GM18951 (cell line): Measurements from ENCODE around the gene C2CD2L.

Experiments
- POLR2A ChIP-seq: IDR thresholded peaks from 4 replicates; pipeline ENCODE4 v1.6.1; 2011; ENCODE audit warnings: mild to moderate bottlenecking; ENCODE audit not compliant: insufficient read length, insufficient read depth; ENCODE audit errors: extremely low read depth
- in situ Hi-C: fragments of 300-500 bp; cut with MboI; formaldehyde crosslinking; loops from one replicate; pipeline ENCODE4 v1.12.0; 2022; ENCODE audit warnings: low sequenced_read_pairs, mixed read lengths, inconsistent platforms; ENCODE audit not compliant: unreplicated experiment

C2CD2L gene

DNA sequence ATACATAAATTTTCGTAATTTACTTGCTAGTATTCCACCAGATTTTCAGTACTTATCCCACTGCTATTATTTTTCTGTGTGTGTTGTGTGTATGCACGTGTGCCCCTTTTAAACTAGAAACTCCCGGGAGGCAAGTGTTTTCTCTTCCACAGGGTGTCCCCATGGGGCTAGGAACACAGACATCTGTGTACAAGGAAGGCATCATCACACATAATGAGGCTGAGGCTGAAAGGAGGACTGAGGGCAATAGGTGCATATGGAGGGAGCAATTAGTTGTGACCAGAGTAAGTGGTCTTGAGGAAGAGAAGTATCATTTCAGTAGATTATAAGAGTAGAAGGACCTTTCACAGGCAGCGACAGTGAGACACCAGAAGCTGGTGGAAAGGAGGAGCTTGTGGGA is 3.4 kb upstream of the C2CD2L start:
- TF ChIP-seq POLR2A = no peak
- in situ Hi-C loops = no loop called here

DNA sequence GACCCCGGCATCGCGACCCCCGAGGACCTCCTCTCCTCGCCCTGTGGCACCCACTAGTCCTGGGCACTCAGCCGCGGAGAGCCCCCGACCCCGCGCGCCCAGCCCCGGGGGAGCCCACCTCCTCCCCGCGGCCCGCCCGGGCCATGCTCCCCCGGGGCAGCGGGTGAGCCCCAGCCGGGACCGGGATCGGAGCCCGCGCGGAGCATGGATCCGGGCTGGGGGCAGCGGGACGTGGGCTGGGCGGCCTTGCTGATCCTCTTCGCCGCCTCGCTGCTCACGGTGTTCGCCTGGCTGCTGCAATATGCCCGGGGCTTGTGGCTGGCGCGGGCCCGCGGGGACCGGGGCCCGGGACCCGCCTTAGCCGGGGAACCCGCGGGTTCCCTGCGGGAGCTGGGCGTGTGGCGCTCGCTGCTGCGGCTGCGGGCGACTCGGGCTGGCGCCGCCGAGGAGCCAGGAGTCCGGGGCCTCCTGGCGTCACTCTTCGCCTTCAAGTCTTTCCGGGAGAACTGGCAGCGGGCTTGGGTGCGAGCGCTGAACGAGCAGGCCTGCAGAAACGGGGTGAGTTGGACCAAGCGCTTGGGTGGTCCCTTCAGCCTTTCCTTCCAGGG is 498 bp downstream of the C2CD2L start:
- in situ Hi-C loops = no loop called here
- TF ChIP-seq POLR2A = no peak

DNA sequence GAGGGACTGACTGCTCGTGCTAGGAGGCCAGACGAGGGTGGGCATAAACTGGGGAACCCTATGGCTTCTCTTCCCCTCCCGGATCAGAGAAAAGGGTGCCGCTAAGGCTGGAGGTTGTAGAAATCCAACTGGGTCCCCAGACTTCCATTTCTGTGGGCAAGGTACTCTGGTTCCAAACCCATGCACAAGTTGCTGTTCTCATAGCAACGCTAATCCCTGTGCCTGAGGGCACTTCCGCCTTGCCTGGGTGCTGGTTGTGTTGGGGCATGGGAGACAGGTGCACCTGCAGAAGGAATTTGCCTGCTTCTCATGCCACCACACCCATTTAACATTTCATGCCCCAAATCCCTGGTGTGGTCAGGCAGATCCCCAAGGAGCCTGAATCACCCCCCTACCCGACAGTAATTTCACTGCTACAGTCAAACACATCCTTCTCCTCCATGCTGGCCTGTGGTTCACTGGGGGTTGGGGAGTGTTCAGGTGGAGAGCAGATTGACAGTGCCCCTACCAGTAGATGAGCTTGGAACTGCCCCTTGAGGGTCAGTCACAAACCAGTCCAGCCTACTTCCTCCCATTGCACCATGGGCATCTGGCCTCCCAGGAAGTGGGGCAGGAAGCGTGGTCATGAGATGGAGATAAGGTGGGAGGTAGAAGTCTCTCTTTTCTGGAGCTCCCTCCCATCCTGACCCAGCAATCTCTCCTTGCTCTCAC is 1.2 kb downstream of the C2CD2L start:
- in situ Hi-C loops = no loop called here
- no peak for TF ChIP-seq POLR2A

DNA sequence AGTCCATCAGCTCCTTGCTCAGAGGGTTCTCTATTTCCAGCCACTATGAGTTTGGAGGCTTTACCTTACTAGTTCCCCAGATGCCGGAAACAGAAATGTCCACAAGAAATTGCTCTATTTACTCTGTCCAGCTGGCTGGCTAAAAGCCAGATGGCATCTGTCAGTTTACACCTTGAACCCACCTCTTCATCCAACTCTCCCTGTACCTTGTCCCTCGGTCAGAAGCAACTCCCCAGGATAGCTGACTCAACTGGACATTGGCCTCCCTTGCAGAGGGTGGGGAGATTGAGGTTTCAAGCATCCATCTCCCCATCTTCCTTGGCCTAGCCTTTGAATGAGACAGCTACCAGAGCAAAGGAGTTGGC is 1.7 kb downstream of the C2CD2L start:
- no peak for TF ChIP-seq POLR2A
- in situ Hi-C loops = no loop called here

DNA sequence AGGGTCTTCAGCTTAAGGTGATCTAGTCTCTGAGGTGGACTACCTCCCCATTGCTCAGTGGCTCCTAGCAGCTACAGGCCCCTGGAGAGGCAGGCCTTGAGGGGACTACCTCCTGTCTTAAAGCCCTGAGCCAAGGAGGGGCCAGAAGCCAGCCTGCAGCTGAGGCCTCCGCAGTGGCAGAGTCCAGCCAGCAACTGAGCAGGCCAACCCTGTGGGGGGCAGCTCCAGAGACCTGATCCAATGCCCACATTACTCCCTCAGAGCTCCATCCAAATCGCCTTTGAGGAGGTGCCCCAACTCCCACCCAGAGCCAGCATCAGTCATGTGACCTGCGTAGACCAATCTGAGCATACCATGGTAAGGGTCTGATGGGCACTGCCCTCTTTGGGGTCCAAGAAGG is 2.7 kb downstream of the C2CD2L start:
- TF ChIP-seq POLR2A = no peak
- in situ Hi-C loops = no loop called here

DNA sequence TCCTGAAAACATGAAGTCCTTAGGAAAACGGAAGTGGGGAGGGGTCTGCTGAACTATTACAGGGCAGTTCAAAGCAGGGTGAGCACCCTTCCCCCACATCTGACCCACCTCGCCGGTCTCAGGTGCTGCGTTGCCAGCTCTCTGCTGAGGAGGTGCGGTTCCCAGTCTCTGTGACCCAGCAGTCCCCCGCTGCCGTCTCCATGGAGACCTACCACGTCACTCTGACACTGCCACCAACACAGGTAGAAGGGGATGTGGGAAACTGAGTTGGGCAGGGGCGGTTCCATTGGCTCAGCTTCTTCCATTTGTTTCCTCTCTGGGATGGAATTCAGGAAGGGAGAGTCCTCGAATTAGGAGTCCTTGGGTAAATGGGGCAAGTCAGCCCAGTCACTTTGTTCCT is 3.3 kb downstream of the C2CD2L start:
- in situ Hi-C loops = no loop called here

DNA sequence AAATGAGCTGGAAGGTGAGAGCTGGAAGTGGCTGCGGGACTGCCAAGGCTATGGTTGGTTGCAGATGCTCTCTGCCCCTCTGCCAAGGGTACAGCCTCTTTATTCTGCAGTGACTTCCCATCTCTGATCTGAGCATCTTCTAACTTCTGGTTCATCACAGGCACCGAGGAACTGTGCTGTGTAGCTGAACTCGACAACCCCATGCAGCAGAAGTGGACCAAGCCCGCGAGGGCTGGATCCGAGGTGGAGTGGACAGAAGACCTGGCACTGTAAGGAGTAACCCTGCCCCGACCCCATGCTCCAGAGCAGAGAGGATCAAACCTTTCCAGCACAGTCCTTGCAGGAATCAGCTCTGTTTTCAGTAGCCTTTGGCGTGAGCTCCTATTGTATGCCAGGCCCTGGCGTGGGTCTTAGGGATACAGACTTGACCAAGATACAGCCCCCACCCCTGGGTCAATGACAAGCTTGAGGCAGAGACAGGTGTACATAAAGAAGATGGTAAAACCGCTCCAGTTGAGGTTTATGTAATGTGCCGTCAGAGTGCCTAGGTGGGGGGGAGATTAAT is 4.3 kb downstream of the C2CD2L start:
- in situ Hi-C loops = no loop called here
- TF ChIP-seq POLR2A = no peak

More for the DNA sequence above, 3.3 kb downstream of the C2CD2L start:
- no peak for TF ChIP-seq POLR2A

DNA sequence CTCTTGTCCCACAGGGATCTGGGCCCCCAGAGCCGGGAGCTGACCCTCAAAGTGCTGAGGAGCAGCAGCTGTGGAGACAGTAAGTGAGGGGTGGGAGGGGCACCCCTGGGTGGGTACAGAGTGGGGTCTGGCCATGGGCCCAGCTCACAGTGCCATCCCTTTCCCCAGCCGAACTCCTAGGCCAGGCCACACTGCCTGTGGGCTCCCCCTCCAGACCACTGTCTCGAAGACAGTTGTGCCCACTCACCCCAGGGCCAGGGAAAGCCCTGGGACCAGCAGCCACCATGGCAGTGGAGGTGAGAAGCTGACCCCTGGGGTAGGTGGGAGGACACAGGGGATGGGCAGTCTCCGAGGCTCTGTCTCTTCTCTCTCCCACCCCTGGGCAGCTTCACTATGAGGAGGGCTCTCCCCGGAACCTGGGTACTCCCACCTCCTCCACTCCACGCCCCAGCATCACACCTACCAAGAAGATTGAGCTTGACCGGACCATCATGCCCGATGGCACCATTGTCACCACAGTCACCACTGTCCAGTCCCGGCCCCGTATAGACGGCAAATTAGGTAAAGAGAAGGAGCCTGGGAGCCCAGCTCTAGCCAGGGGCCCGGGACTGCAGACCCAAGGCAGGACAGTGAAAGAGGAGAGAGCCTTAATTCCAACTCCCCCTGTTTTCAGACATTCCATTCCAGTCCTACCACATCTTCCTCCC is 5.3 kb downstream of the C2CD2L start:
- in situ Hi-C loops = no loop called here
- no peak for TF ChIP-seq POLR2A

DNA sequence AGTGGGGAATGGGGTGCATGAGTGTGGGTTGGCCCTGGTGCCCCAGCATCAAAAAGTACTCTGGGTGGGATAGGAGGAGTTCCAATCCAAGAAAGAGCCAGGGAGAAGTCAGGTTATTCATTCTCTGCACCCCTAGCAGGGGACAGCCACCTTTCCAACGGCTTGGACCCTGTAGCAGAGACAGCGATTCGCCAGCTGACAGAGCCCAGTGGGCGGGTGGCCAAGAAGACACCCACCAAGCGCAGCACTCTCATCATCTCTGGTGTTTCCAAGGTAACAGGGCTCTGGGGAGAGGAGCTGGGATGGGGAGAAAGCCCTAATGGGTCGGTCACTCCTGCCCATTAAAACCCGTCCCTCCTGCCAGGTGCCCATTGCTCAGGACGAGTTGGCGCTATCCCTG is 6.6 kb downstream of the C2CD2L start:
- TF ChIP-seq POLR2A = no peak
- in situ Hi-C loops = no loop called here

DNA sequence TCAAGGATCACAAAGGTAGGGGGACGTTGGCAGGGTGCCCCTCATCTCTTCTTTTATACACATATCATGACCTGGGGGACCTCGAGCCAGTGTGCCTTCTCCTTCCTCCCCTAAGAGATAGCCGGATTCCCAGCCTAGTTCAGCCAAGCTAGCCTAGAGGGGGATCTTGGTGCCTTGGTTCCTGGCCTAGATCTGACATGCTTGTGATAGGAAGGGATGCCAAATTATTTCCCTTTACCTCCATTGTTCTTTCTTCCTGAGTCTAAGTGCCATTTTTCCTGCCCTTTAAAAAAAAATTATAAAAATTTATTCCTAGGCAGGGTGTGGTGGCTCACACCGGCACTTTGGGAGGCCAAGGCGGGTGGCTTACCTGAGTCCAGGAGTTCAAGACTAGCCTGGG is 7.2 kb downstream of the C2CD2L start:
- in situ Hi-C loops = no loop called here
- TF ChIP-seq POLR2A = no peak

DNA sequence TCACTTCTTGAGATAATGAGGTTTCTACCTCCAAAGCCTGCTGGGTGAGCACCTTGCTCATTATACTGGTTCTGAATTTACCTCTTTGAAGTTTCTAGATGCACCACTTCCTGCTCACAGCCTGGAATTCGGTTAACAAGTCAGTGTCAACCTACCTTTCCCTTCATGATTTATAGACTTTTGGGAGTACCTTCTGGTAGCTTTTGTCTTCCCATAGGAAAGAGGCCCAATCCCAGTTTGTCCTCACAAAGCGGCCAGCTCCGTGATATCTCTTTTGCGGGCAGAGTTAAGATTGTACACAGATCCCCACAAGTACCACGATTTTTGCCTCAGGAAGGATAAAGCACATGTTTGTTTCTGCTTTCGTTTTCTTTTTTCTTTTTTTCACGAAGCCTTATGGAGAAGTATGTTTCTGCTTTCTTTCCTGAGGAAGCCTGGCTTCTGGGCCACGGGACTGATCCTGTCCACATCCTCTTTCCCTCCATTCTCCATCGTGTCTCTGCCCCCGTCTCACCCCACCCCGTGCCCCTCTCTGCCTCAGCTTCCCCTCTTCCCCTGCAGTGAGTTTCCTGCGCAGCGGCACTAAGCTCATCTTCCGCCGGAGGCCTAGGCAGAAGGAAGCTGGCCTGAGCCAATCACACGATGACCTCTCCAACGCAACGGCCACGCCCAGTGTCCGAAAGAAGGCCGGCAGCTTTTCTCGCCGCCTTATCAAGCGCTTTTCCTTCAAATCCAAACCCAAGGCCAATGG is 8.5 kb downstream of the C2CD2L start:
- in situ Hi-C loops = no loop called here
- TF ChIP-seq POLR2A = no peak

DNA sequence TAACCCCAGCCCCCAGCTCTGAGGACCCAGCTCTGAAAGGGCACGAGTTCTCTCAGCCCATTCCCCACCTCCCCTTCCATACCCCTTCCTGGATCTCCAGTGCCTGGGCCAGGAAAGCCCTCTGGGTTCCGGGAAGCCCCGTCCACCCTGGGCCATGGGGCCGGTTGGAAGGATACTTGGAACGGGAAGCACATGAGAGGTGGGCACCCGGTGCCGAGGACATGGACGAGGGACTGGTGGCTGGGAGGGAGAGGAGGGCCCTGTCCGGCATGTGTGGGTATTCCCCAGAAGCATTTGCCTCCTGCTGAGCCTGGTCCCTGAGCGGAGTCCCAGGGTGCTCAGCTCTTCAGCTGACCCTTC is 9.1 kb downstream of the C2CD2L start:
- in situ Hi-C loops = no loop called here

DNA sequence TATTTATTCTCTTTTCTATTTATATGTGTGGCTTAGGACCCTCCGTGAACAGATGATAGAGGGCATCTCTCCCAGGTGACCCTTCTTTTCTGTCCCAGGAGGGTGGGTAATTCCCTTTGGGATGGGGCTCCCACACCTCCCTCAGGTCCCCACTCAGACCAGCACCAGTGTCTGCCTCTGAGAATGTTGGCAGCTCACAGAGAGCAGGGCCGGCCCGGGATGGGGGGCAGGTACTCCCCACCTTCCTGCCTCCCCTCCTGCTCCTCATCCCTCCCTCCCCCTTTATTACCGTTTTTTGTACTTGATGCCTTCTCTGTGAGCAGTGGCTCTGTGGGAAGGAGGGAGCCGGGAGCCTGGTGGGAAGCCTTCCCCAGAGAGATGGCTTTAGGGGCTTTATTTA is 9.5 kb downstream of the C2CD2L start:
- in situ Hi-C loops = no loop called here

More for the DNA sequence above, 9.1 kb downstream of the C2CD2L start:
- TF ChIP-seq POLR2A = no peak

More for the DNA sequence above, 9.5 kb downstream of the C2CD2L start:
- TF ChIP-seq POLR2A = no peak
